Measurements from ENCODE around the gene CCDC154. TPM values are rescaled to one million over a fixed set of nuclear protein-coding genes. Genes with fewer than 3 reads are reported as not detected.

Gene CCDC154
- total and polyA plus RNA-seq, 10 of the 15 experiments (the other 5 are each of a cell fraction or from before 2014, with no cell fraction given): 0.06 to 0.26 (median 0.25) TPM; not detected in 7

- no peaks in the 10 kb centered on the region for H4K20me1 ChIP-seq (ENCODE audit: control insufficient read depth, insufficient read depth)
- H3K9me3 ChIP-seq (replicated peaks; ENCODE audit: control insufficient read depth, insufficient read depth, low read length): no peaks in the 10 kb centered on the region
- no TSS peak for BruUV-seq (replicated peaks)
- TF ChIP-seq RFX5 (IDR thresholded peaks at IDR 0.05; ENCODE audit: low read depth, low read length): no peak
- TF ChIP-seq ZNF622 (IDR thresholded peaks at IDR 0.05): no peak
- no peak for TF ChIP-seq BCLAF1 (IDR thresholded peaks at IDR 0.05)
- no peak for TF ChIP-seq NR2F1 (conservative IDR thresholded peaks at IDR 0.05)
- no peak for TF ChIP-seq SRF (IDR thresholded peaks at IDR 0.05; ENCODE audit: low read depth in 2 of 2, low read length in 2 of 2)
- TF ChIP-seq SREBF1 (IDR thresholded peaks at IDR 0.05; ENCODE audit: low read length): no peak
- TF ChIP-seq POLR2AphosphoS5 (IDR thresholded peaks at IDR 0.05; ENCODE audit: low read length): no peak
- TF ChIP-seq BCL3 (IDR thresholded peaks at IDR 0.05; ENCODE audit: borderline replicate concordance, insufficient read depth, low read depth, low read length, poor library complexity, severe bottlenecking): no peak
- TF ChIP-seq ZNF592 (IDR thresholded peaks at IDR 0.05): no peak
- no peak for TF ChIP-seq EGR1 (IDR thresholded peaks at IDR 0.05; ENCODE audit: borderline replicate concordance in 1 of 2, low read depth in 2 of 2, low read length in 2 of 2)
- TF ChIP-seq POLR2A (IDR thresholded peaks at IDR 0.05; ENCODE audit: low read depth, low read length): no peak
- TF ChIP-seq CREB1 (IDR thresholded peaks at IDR 0.05; ENCODE audit: low read depth): no peak
- no peak for TF ChIP-seq KLF5 (IDR thresholded peaks at IDR 0.05; ENCODE audit: partially characterized antibody)
- TF ChIP-seq PAX5 (IDR thresholded peaks at IDR 0.05; ENCODE audit: borderline replicate concordance, low read depth, low read length): no peak
- TF ChIP-seq KAT2A (conservative IDR thresholded peaks at IDR 0.05; ENCODE audit: control insufficient read depth, low read depth, low read length): no peak
- TF ChIP-seq JUNB (IDR thresholded peaks at IDR 0.05): no peak
- TF ChIP-seq WRNIP1 (IDR thresholded peaks at IDR 0.05; ENCODE audit: borderline replicate concordance, low read depth, low read length): no peak
- intact Hi-C loops (cut with micrococcal nuclease; ENCODE audit: unreplicated experiment): no loop called here
- 86% methylated on average over 31 of the region's 41 CpGs for WGBS (ENCODE audit: insufficient coverage, insufficient replicate concordance, low lambda C conversion rate, missing lambda C conversion rate)
- H3K4me3 ChIP-seq: no peak overlapping the region
- H3K79me2 ChIP-seq (ENCODE audit: control insufficient read depth, insufficient read depth, low read length): peaks cover 14% of the 10 kb centered on the region
- H2AFZ ChIP-seq (ENCODE audit: control insufficient read depth, low read depth, low read length): no peak overlapping the region
- in situ Hi-C loops (cut with MboI): no loop called here
- ChIA-PET POLR2A (no interaction called here), CTCF (interaction anchor here (0.6 kb wide), 1 partner anchor 493 kb away, joined by 4 read pairs; no protein-coding TSS in a partner anchor), SMC1A (ENCODE audit: uncharacterized antibody, unreplicated experiment) (interaction anchor here (0.9 kb wide), 1 partner anchor 101 kb away, joined by 4 read pairs; no protein-coding TSS in a partner anchor), RAD21 (ENCODE audit: unreplicated experiment) (no interaction called here)
- H3K27ac ChIP-seq (ENCODE audit: control insufficient read depth, insufficient read depth): no peak overlapping the region
- no peak for FAIRE-seq
- no peaks in the 10 kb centered on the region for H3K27me3 ChIP-seq (replicated peaks in 1 of 2; ENCODE audit: control insufficient read depth in 2 of 2, insufficient read depth in 2 of 2, low read length in 1 of 2)
- no peak overlapping the region for H3K4me2 ChIP-seq (ENCODE audit: control insufficient read depth, insufficient read depth)
- H3K9ac ChIP-seq (ENCODE audit: control insufficient read depth, insufficient read depth, low read length): no peak overlapping the region
- no peak for DNase-seq (ENCODE audit: low read depth, low spot score)
- H3K36me3 ChIP-seq (ENCODE audit: control insufficient read depth in 2 of 2, insufficient read depth in 2 of 2, low read length in 1 of 2): peaks cover 0 to 10% of the 10 kb centered on the region in 2 experiments; a peak in 2 of 4 replicates
- no peaks in the 10 kb centered on the region for H3K4me1 ChIP-seq (ENCODE audit: control insufficient read depth, insufficient read depth, low read length)
- no peak for ATAC-seq
Observed at GRCh38 chr16:1464196-1464893, 20.0 kb upstream of the CCDC154 start.

Measured in GM12878 (cell line).